Left lung (tissue), 10 donors: ENCODE measurements around the gene UBTF. TPM values are rescaled to one million over a fixed set of nuclear protein-coding genes. Genes with fewer than 3 reads are reported as not detected.

ENCODE experiments used
- ATAC-seq: fragments of 200-7000 bp; cut with Tn5 transposase; one replicate; pipeline ENCODE4 v1.9.1; 2020; ENCODE audit warnings: moderate library complexity
- DNase-seq, 4 donors: peaks; one replicate each; pipeline ENCODE4 v3.0.0-alpha.2; 2013 to 2020
- H3K27ac ChIP-seq, 2 donors: fragments of 200-600 bp; sonication (generic) in 1 of 2; one replicate each; pipeline versions ENCODE4 v1.5.0 to v1.8.0; 2020 to 2021
- H3K27me3 ChIP-seq, 2 donors: fragments of 200-600 bp; sonication (generic) in 1 of 2; one replicate each; pipeline versions ENCODE4 v1.5.0 to v1.8.0; 2020 to 2021
- H3K36me3 ChIP-seq, 2 donors: fragments of 200-600 bp; sonication (generic) in 1 of 2; one replicate each; pipeline versions ENCODE4 v1.5.0 to v1.8.0; 2020 to 2021
- H3K4me1 ChIP-seq, 2 donors: fragments of 200-600 bp; one replicate each; pipeline ENCODE4 v1.8.0; 2021
- H3K4me3 ChIP-seq, 2 donors: fragments of 200-600 bp; sonication (generic) in 1 of 2; one replicate each; pipeline versions ENCODE4 v1.5.0 to v1.8.0; 2020 to 2021; ENCODE audit warnings: mild to moderate bottlenecking in 1 of 2
- H3K9me3 ChIP-seq, 2 donors: fragments of 200-600 bp; sonication (generic) in 1 of 2; one replicate each; pipeline versions ENCODE4 v1.5.0 to v1.8.0; 2020 to 2021
- intact Hi-C, 2 donors: fragments of 100-400 bp; cut with DNase I; formaldehyde crosslinking; loops; one replicate each; pipeline versions ENCODE4 v1.11.2 to v1.14.2; 2022
- polyA plus RNA-seq, 6 donors: library from polyadenylated mRNA; unstranded; fragments of 120-200 nt; gene quantifications; one replicate each; pipeline ENCODE4 v1.2.1, GENCODE V29; 2013; ENCODE audit not compliant: insufficient read length in 6 of 6
- total RNA-seq, 2 donors: library from RNA; stranded (reverse); fragmentation: NEBNext Ultra II Directional; extraction: Animal tissue kit (Norgen Biotek cat#: 25700); gene quantifications; one replicate each; pipeline ENCODE4 v1.2.1, GENCODE V29; 2021
- TF ChIP-seq, protein P1 (sequence below), 2 donors: fragments of 200-600 bp; sonication (generic) in 1 of 2; IDR thresholded peaks; one replicate each; pipeline versions ENCODE4 v1.5.0 to v1.8.0; 2021; ENCODE audit warnings: antibody characterized with exemption in 2 of 2
- donor health status: DM: no; HTN: yes; CAD: no.
- donor health status: DM: no; HTN: no; CAD: no.

UBTF gene
- total and polyA plus RNA-seq, 8 donors, result 65.5 to 136 (median 109) TPM

DNA sequence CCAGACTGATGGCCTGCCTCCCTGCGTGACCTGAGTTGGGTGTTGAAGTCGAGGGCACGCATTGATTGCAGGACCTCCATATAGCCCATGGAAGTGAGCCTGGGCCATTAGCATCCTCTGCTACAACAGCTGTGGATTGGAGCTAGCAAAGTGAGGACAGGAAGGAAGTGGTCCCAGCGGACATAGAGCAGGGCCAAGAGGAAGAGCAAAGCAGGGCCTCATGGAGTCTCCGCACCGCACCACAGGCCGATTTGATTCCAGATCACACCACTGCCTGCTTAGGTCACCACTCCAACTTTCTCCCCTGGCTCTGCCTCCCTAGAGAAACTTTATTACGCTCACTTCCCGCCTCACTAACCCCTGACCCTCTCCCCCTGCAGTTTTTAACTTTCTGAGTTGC lies 10.7 kb upstream of the UBTF start:
- ATAC-seq (no peak), DNase-seq (no peak)
- no peaks in the 10 kb centered on the region for H3K9me3 ChIP-seq
- intact Hi-C loops, result no loop called here
- H3K27me3 ChIP-seq, result no peaks in the 10 kb centered on the region
- TF ChIP-seq, protein P1, sequence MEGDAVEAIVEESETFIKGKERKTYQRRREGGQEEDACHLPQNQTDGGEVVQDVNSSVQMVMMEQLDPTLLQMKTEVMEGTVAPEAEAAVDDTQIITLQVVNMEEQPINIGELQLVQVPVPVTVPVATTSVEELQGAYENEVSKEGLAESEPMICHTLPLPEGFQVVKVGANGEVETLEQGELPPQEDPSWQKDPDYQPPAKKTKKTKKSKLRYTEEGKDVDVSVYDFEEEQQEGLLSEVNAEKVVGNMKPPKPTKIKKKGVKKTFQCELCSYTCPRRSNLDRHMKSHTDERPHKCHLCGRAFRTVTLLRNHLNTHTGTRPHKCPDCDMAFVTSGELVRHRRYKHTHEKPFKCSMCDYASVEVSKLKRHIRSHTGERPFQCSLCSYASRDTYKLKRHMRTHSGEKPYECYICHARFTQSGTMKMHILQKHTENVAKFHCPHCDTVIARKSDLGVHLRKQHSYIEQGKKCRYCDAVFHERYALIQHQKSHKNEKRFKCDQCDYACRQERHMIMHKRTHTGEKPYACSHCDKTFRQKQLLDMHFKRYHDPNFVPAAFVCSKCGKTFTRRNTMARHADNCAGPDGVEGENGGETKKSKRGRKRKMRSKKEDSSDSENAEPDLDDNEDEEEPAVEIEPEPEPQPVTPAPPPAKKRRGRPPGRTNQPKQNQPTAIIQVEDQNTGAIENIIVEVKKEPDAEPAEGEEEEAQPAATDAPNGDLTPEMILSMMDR (IDR thresholded peaks at IDR 0.05), result no peak
- no peak overlapping the region for H3K4me3 ChIP-seq
- H3K27ac ChIP-seq, result no peak overlapping the region
- no peaks in the 10 kb centered on the region for H3K36me3 ChIP-seq
- no peaks in the 10 kb centered on the region for H3K4me1 ChIP-seq

DNA sequence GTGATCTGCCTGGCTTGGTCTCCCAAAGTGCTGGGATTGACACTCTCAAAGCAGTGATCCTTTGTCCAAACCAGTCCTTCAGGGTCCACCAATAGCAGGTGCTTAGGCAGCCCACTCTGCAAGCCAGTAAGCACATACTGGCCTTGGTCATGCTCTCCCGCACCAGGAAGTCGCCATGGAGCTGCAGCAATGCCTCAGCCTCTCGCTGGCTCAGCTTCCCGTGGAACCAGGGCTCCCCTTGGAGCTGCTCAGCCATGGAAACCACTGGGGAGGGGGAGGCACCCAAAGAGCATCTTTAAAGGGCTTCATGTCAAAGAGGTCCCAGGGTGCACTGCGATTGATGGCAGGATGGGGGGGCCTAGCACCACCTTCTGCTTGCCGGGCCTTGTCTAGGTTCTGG lies 9.6 kb upstream of the UBTF start:
- Histone ChIP-seq H3K4me1 (no peaks in the 10 kb centered on the region), H3K9me3 (no peaks in the 10 kb centered on the region), H3K36me3 (no peaks in the 10 kb centered on the region), H3K27ac (no peak overlapping the region), H3K27me3 (no peaks in the 10 kb centered on the region), H3K4me3 (no peak overlapping the region)
- ATAC-seq, result no peak
- TF ChIP-seq, protein P1 (IDR thresholded peaks at IDR 0.05), result no peak
- no peak for DNase-seq
- intact Hi-C loops, result no loop called here

- no peak overlapping the region for H3K4me3 ChIP-seq
- intact Hi-C loops, result no loop called here
- H3K9me3 ChIP-seq, result no peaks in the 10 kb centered on the region
- peaks cover 8 to 26% of the 10 kb centered on the region in 2 donors for H3K4me1 ChIP-seq
- H3K36me3 ChIP-seq, result no peaks in the 10 kb centered on the region
- H3K27me3 ChIP-seq, result no peaks in the 10 kb centered on the region
- H3K27ac ChIP-seq, result no peak overlapping the region
- ATAC-seq, result no peak
- DNase-seq, result no peak
- TF ChIP-seq, protein P1 (IDR thresholded peaks at IDR 0.05), result no peak
Observed at GRCh38 chr17:44223541-44224071, 4.1 kb upstream of the UBTF start.

DNA sequence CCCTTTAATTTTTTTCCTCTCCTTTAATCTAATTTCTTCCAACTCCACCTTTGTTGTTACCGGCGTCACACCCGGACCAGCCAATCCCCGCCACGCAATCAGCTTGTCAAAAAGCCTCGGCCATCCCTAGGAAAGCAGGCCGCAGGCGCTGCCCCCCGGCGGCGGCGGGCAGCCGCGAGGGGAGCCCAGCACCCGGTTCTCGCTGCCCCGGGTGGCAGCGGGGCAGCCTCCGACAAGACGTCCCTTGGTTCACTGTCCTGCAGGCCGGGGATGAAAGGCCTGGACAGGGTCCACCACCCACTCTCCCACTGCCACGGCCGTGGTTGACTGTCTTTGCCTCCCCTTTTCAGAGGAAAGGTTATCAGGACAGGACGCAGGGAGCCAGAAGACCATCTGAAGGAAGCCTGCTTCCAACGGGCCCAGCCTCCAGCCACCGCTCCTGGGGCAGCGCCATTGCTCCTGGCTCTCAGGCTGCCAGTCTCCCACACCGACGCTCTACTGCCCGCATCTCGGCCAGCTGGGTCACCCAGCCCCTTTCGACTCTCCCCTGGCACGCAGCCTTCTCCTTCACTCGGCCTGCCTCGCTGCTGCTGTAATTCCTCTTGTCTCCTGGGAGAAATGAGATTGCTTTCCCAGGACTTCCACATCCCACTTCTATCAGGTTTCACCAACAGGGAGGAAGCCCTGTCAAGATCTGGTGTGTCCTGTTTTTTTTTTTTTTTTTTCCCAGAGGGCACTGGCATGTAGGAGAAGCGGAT lies 2.8 kb upstream of the UBTF start:
- Histone ChIP-seq H3K4me1 (peaks cover 18 to 36% of the 10 kb centered on the region in 2 donors), H3K36me3 (peaks cover 0 to 2% of the 10 kb centered on the region in 2 donors), H3K4me3 (peak overlapping the region; percentile 67 to 80), H3K9me3 (no peaks in the 10 kb centered on the region), H3K27me3 (no peaks in the 10 kb centered on the region), H3K27ac (peak overlapping the region; percentile 96 to 97)
- ATAC-seq (peak; percentile 51), DNase-seq (peak; percentile 59 to 91 (median 82))
- TF ChIP-seq, protein P1 (IDR thresholded peaks at IDR 0.05), result no peak
- intact Hi-C loops, result no loop called here

DNA sequence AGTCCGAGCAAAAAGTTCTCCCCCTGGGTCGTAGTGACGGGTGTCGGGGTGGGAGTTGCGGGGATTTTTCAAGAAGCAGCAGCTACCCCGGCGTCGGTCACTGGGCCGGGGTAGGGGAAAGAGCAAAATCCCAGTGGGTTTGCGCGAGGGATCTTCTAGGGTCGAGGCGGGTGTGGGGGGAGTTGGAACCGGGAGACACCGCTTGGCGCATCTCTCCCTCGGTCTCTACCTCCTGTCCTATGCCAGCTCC lies 2.3 kb upstream of the UBTF start:
- Histone ChIP-seq H3K9me3 (no peaks in the 10 kb centered on the region), H3K27me3 (no peaks in the 10 kb centered on the region), H3K4me1 (peaks cover 23 to 42% of the 10 kb centered on the region in 2 donors), H3K36me3 (peaks cover 0 to 7% of the 10 kb centered on the region in 2 donors), H3K27ac (peak overlapping the region; percentile 96 to 97), H3K4me3 (peak overlapping the region; percentile 67 to 80)
- intact Hi-C loops, result no loop called here
- DNase-seq, result no peak
- TF ChIP-seq, protein P1 (IDR thresholded peaks at IDR 0.05), result no peak
- ATAC-seq, result no peak
